ENCODE data around the gene EPHA4.

- TF ChIP-seq CTCF (IDR thresholded peaks at IDR 0.05; ENCODE audit: low read depth, low read length) = no peak
- no peak for TF ChIP-seq EZH2phosphoT487 (IDR thresholded peaks at IDR 0.05; ENCODE audit: low read depth)
Observed at GRCh38 chr2:221455214-221455613, 116.9 kb downstream of the EPHA4 start.
